HG03378 (cell line): ENCODE data around the gene NME4.
"Not testable (repeated sequence)": the region's sequence is repeated elsewhere in the genome, so short reads cannot be mapped to it uniquely, and the experiment has no call there.

Source experiments
- ATAC-seq: cut with Tn5 transposase; IDR thresholded peaks from one replicate; pipeline ENCODE4 v1.9.1; 2021; ENCODE audit warnings: mild to moderate bottlenecking, moderate library complexity; ENCODE audit not compliant: unreplicated experiment

NME4 gene

DNA sequence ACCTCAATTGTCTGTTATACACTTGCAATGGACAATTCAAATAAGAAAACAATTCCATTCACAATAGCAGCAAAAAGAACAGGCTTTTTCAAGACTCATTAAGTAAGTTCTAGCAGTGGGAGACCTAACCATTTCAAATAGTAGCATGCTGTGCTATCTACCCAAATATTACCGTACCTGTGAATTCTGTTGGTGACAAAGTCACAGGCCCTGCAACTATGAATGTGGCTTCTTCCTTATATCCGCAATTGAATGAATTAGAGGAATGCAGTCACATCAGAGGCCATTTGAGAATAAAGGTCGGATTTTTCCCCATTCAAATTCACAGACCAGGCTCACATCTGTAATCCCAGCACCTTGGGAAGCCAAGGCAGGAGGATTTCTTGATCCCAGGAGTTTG lies 800 bp upstream of the NME4 start:
- ATAC-seq, result no peak

DNA sequence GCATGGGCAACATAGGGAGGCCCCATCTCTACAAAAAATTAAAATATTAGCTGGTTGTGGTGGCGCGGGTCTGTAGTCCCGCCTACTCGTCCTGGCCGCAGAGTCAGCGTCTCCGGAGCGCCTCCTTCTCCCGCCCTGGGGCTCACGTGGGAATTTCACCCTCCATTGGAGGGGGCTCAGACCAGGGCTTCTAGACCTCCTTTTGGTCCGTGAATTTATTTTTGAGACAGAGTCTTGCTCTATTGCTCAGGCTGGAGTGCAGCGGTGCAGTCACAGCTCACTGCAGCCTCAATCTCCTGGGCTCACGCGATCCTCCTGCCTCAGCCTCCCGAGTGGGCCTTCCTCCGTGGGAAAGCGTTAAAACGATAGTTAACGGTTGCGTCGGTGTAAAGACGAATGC lies 394 bp upstream of the NME4 start:
- no peak for ATAC-seq

DNA sequence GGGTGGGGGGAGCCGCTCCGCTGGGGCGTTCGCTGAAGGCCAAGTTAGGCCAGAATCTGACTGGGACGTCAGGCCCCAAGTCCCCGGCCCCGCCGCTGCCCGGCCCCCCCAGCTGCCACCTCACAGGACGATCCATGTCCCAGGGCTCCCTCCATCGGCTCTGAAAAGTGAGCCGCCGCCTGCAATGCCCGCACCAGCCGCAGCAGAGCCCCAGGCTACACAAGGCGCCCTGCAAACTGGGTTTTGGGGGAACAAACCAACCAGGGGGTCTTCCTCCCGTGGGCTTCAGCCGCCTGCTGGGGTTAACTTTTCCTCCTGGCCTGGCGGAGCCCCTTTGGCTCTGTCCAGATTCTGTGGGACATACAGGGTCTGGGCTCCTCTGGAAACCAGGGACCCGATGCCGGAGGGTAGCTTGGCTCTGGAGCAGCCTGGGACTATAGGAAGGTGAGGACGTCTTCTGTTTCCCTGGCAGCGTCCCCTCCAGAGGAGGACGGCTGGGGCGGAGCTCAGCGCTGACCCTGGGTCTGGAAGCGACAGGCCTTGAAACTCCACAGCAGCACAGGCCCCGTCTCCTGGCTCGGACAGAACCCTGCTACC lies 835 bp downstream of the NME4 start:
- ATAC-seq, result no peak

DNA sequence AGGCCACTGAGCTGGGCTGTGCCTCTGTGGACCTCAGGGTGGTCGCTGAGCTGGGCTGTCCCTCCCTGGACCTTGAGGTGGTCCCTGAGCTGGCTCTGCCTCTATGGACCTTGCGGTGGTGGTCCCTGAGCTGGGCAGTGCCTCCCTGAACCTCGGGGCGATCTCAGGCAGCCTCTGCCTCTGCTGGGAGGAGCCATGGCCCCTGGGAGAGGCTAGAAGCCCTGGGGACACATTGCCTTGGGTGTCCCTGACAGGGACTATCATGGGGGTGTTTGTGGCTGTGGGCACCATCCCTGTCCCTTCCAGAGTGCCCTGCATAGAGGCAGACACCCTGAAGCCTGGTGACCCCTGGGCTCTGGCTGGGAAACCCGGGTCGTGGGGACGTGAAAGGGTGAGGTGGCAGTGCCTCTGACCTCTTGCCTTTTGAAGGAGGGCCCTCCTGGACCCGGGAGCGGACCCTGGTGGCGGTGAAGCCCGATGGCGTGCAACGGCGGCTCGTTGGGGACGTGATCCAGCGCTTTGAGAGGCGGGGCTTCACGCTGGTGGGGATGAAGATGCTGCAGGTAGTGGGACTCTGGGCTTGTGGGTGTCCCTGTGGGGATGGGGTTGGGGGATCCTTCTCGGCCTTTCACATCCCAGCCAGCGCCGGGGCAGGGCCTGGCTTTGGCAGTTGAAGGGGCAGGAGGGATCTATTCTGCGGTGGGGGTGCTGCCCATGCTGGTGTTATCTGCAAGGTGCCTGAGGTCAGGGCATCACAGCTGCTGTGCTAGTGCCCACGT lies 1.8 kb downstream of the NME4 start:
- ATAC-seq, result no peak

DNA sequence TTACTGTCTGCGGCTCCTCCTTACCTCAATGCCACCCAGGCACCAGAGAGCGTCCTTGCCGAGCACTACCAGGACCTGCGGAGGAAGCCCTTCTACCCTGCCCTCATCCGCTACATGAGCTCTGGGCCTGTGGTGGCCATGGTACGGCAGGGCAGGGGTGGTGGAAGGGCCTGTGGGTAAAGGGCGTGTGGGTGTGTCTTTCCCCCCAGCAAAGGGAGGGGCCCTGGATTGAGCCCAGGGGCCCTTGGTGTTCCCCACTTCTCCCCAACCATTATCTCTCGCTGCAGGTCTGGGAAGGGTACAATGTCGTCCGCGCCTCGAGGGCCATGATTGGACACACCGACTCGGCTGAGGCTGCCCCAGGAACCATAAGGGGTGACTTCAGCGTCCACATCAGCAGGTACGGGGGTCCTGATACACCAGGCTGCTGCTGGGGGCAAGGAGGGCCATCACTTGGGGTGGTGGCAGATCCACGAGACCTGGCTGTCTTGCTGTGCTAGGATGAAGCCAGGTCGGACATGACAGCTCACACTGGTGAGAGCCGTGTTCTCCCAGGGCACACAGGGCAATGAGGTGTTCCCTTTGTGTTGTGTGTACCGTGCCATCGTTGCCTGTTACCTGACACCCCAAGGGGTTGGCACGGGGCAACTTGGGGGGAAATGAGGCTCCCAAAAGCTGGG lies 2.5 kb downstream of the NME4 start:
- ATAC-seq, result no peak

DNA sequence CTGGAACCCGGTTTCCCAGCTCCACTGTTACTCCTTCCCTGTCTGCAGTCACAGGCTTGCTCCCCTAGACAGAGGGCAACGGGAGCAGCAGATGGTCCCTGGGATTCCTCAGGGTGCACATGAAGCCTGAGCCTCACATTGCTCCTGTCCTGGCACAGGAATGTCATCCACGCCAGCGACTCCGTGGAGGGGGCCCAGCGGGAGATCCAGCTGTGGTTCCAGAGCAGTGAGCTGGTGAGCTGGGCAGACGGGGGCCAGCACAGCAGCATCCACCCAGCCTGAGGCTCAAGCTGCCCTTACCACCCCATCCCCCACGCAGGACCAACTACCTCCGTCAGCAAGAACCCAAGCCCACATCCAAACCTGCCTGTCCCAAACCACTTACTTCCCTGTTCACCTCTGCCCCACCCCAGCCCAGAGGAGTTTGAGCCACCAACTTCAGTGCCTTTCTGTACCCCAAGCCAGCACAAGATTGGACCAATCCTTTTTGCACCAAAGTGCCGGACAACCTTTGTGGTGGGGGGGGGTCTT lies 3.1 kb downstream of the NME4 start:
- no peak for ATAC-seq

DNA sequence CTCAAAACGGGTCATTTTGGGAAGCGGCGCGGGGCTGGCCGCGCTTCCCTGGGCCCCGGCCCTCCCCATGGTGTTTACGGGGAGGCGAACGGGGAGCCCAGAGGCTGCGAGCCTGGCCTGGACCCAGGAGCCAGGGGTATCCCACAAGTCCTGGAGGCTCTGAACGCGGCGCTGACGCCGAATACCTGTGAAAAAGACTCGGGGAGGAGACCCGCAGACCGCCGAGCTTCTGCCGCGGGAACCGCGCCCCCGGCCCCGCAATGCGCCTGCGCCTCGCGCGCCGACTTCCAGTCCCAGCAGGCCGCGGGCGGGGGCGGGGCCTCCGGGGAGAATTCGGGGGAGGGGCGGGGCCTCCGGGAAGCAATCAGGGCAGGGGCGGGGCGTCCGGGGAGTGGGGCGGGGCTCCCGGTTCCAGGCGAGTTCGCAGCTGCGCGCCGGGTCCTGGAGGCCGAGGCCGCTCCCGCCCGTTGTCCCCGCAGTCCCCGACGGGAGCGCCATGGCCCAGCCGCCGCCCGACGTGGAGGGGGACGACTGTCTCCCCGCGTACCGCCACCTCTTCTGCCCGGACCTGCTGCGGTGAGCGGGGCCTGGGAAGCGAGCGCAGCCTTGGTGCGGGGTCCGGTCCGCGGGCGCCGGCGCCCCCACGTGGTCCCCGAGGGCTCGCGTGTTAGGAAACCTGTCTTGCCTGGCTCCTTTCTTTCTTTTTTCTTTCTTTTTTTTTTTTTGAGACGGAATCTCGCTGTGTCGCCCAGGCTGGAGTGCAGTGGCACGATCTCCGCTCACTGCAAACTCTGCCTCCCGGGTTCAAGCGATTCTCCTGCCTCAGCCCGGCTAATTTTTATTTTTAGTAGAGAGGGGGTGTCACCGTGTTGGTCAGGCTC lies 4.7 kb downstream of the NME4 start, which contains the start of gene DECR2:
Gene DECR2, plus strand, starts transcription at position 418 of the 881 bp plus-strand sequence. Its CDS starts 79 bp downstream, at position 497.
- peak; percentile 38 for ATAC-seq

DNA sequence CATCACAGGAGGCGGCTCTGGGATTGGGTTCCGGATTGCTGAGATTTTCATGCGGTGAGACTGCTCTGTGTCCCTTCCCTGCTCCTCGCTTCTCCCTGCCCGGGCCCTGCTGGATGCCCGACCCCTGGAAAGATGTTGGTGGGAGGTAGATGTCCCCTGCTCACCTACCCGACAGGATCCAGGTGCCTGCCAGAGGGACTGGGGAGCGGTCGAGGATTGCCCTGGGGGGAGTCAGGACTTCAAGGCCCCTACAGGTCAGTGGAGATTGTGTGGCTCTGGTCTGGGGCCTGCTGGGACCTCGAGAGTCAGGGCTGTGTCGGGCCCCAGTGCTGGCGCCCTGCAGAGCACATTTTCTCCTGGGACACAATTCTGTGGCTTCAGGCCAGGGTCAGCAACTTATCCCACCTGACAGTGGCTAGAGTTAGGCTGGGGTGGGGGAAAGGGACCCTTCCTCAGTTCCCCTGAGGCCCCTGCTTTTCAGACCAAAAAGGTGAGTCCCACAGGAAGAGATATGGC lies 8.0 kb downstream of the NME4 start:
- ATAC-seq, result no peak

DNA sequence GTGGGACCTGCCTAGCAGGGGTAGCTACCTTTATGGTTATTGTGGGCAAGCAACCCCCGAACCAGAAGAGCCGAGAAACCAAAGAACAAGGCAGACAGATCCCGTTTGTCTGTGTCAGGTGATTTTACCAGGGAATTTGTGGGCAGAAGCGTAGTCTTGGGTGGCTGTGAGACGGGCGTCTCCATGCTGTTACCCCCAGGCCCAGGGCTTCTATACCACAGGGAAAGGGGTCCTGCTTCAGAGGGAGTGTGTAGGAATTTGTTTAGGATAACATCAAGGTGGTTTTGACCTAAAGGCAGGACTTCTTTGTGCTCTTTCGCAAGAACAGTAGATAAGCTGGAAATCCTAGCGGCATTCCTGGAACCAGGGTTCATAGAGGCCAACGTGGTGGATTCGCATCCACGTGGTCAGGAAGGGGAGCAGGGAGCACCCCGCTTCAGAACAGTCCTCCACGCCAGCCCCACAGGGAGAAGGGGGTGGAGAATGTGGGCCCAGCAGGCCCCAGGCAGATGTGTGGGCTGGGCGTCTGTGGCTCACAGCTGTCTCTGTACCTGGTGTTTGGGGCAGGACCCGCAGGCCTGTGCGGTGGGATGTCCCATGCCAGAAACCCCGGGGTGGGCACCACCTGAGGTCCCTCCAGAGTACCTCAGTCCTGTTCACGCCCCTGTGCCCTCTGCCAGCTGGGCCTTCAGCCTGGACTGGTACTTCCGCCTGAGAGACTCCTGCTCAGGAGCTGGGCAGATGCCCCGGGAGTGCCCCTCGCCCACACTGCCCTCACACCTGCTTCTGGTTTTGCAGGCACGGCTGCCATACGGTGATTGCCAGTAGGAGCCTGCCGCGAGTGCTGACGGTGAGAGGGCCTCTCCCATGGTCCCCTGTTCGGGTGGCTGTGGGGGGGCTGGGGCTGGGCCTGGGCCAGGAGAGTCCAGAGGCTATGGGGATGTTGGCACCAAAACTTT lies 8.8 kb downstream of the NME4 start:
- no peak for ATAC-seq

DNA sequence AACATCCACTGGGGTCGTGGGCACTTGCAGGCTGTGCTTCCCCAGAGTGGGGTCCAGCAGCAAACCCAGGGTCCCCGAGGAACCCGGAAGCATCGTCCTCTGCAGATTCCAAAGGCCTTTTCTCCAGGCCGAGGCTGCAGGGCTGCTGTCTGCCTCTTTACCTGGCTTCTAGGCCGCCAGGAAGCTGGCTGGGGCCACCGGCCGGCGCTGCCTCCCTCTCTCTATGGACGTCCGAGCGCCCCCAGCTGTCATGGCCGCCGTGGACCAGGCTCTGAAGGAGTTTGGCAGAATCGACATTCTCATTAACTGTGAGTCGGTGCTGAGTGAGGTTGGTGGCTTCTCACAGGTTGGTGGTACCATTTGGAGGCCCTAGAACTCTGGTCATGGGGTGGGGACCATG lies 10.3 kb downstream of the NME4 start:
- ATAC-seq, result no peak

DNA sequence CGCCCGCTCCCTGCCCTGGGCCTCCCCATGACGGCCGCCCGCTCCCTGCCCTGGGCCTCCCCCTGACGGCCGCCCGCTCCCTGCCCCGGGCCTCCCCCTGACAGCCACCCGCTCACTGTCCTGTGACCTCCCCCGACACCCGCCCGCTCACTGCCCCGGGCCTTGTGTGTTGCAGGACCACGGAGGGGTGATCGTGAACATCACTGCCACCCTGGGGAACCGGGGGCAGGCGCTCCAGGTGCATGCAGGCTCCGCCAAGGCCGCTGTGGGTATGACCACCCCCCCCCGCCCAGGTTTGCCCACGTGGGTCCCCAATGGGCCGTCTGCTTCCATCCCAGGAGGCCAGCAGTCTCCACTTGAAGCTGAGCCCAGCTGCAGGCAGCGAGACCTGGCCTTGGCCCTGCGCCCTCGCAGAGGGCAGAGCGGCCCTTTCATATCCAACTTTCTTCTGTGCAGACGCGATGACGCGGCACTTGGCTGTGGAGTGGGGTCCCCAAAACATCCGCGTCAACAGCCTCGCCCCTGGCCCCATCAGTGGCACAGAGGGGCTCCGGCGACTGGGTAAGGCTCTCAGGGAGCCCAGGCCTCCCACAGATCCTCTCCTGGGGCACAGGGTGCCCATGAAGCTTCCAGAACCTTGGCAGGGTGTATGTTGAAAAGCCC lies 13.6 kb downstream of the NME4 start:
- no peak for ATAC-seq

DNA sequence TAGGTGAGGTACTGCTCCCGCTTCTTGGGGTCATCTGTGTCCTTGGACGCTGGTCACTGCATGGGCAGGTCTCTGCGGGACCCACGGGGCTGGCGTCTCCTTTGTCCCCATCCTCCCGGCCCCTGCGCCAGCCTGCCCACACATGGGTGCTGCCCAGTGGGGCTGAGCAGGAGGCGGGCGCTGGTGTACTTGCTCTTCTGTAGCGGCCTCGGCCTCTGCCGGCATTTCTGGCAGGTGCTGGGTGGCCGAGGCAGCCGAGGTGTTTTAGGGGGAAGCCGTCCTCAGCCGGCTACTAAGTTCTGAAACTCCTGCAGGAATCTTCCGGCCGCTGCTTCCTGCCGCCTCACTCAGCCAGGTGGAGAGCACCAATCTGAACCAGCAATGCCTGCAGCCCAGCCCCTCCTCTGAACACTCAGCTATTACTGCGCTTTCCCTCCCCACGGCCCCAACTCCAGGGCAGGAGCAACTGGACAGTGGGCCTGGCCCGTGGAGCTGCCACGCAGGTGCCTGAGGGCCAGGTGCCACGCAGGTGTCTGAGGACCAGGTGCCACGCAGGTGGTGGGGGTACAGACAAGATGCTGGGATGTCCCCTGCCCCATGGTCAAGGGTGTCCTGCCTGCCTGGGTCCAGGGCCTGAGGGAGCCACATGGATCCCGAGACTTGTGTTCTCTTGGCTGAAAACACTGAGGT lies 14.7 kb downstream of the NME4 start:
- no peak for ATAC-seq

DNA sequence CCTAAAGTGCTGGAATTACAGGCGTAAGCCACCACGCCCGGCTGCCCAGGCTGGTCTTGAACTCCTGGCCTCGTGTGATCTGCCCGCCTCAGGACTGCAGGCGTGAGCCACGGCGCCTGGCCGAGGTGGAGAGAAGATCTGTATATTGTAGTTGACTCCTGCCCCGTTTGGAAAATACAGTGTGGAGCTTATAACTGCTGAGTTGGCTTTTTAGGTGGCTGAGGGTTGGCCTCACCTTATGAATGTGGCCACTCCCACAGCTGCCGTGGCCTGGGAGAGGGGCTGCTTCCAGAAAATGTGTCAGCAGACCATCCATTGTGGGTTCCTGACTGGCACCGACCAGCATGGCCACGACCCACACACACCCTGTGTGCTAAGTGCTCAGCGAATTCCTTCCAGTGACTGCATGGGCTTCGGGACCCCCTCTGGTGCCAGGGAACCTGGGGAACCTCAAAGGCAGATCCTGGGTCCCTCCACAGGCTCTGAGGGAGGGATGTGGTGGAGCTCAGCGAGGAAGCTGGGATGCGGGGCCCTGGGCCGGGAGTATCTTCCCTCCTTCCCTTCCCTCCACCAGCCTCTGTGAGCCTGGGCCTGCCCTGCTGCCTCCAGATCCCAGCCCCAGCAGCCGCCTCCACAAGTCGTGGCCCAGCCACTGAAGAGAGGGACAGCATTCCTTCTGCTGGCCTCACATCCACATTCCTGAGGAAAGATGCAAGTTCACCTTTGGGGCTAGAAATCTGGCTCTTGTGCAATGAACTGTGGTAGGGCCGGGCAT lies 17.6 kb downstream of the NME4 start:
- ATAC-seq, result no peak

DNA sequence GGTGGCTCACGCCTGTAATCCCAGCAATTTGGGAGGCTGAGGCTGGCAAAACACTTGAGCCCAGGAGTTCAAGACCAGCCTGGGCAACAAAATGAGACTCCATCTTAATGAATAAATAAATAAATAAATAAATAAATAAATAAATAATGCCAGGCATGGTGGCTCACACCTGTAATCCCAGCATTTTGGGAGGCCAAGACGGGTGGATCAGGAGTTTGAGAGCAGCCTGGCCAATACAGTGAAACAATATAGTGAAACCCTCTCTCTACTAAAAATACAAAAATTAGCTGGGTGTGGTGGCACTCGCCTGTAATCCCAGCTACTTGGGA lies 18.1 kb downstream of the NME4 start:
- ATAC-seq, result not testable (repeated sequence)

DNA sequence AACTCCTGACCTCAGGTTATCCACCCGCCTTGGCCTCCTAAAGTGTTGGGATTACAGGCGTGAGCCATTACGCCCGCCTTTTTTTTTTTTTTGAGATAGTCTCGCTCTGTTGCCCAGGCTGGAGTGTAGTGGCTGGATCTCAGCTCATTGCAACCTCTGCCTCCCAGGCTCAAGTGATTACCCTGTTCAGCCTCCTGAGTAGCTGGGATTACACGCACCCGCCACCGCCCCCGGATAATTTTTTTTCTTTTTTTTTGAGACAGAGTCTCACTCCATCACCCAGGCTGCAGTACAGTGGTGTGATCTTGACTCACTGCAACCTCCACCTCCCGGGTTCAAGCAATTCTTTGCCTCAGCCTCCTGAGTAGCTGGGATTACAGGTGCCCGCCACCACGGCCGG lies 25.2 kb downstream of the NME4 start:
- not testable (repeated sequence) for ATAC-seq

DNA sequence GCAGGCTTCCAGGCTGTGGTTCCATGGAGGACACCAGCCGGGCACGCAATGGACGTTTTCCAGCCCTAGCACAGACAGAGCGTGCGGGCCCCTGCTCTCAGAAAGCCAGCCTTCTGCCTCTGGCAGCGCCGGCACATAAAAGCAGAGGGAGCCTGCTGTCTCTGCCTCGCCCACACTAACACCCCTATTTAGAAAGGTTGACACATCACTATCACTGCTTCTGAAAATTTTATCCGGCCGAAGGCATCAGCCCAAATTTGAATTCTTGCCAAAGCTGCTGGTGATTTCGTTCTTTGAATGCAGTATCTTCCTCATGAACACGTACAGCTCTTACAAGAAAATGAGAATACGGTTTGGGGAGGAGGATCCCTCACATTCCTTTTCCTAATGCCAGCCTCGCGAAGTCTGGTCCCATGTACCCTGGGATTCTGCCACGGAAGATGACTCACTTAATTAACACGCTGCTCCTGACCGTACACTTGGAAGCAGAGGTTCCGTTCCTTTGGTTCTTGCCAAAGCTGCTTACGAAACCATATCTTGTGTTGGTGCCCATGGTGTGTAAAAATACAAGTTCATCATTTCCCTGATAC lies 27.1 kb downstream of the NME4 start:
- no peak for ATAC-seq

DNA sequence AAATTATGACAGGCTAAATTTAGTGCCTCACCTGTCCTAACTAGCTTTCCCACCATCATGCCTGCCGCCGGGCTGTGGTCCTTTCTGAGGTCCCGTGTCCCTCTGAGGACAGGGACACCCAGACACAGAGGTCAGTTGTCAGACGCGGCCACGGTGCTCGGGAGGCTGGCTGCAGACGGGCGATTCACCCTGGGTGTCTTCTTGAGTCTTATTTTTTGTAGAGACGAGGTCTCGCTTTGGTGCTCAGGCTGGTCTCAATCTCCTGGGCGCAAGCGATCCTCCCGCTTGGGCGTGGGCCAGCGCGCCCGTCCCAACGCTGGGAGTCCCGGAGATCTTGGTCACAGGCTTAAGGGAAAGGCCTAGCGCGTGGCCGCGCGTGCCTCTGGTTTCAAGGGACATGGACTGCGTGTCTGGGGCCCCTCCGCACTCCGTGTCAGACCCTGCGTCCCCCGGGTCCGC lies 27.7 kb downstream of the NME4 start:
- ATAC-seq, result no peak
